WI38 (cell line): ENCODE results near the gene RNF138.
"Not testable (repeated sequence)": the region's sequence is repeated elsewhere in the genome, so short reads cannot be mapped to it uniquely, and the experiment has no call there.

ENCODE experiments used
- H3K4me3 ChIP-seq: 2 replicates; pipeline ENCODE4 v1.5.1; 2011; ENCODE audit warnings: low read depth, mild to moderate bottlenecking, control low read depth, low read length
- TF ChIP-seq, protein P1 (sequence below): IDR thresholded peaks from 2 replicates; pipeline ENCODE4 v1.5.1; 2012; ENCODE audit warnings: low read depth, mild to moderate bottlenecking, control low read depth, low read length

The RNF138 gene

DNA sequence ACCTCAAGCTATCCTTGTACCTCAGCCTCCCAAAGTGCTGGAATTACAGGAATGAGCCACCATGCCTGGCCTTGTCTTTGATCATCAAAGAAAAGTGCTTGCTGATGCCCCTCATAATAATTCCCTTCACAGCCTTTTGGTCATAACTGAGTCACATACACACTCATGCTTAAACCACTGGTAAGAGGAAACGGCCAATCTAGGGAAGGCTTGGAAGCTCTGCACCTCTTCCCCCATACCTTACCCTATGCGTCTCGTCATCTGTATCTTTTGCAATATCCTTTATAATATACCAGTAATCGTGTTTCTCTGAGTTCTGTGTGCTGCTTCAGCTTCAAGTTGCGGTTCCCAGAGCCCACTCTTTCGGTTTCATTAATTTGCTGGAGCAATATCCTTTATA lies 4.8 kb upstream of the RNF138 start:
- H3K4me3 ChIP-seq, result no peak overlapping the region
- TF ChIP-seq, protein P1, sequence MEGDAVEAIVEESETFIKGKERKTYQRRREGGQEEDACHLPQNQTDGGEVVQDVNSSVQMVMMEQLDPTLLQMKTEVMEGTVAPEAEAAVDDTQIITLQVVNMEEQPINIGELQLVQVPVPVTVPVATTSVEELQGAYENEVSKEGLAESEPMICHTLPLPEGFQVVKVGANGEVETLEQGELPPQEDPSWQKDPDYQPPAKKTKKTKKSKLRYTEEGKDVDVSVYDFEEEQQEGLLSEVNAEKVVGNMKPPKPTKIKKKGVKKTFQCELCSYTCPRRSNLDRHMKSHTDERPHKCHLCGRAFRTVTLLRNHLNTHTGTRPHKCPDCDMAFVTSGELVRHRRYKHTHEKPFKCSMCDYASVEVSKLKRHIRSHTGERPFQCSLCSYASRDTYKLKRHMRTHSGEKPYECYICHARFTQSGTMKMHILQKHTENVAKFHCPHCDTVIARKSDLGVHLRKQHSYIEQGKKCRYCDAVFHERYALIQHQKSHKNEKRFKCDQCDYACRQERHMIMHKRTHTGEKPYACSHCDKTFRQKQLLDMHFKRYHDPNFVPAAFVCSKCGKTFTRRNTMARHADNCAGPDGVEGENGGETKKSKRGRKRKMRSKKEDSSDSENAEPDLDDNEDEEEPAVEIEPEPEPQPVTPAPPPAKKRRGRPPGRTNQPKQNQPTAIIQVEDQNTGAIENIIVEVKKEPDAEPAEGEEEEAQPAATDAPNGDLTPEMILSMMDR, result no peak

- H3K4me3 ChIP-seq, result not testable (repeated sequence)
Observed at GRCh38 chr18:32090831-32091230, 843 bp upstream of the RNF138 start.

DNA sequence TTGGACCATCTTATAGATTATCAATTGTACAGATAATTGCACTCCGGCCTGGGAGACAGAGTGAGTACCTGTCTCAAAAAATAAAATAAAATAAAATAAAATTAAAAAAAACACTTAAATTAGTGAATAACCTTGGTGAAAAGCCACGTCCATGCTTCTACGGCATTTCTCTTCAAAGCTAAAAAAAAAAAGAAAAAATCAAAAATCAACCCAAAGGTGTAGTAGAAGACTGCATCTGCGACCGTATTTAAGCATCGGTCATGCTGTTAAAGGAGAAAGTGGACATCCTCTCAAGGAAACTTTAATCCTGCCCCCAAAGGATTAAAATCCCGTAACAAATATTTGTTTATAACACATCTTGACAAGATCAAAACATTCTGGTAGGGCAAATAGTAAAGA lies 350 bp upstream of the RNF138 start:
- H3K4me3 ChIP-seq, result peak overlapping the region; percentile 84
- TF ChIP-seq, protein P1, result no peak

- TF ChIP-seq, protein P1, result no peak
- H3K4me3 ChIP-seq, result peak overlapping the region; percentile 84
Observed at GRCh38 chr18:32092422-32093101, 888 bp downstream of the RNF138 start.

DNA sequence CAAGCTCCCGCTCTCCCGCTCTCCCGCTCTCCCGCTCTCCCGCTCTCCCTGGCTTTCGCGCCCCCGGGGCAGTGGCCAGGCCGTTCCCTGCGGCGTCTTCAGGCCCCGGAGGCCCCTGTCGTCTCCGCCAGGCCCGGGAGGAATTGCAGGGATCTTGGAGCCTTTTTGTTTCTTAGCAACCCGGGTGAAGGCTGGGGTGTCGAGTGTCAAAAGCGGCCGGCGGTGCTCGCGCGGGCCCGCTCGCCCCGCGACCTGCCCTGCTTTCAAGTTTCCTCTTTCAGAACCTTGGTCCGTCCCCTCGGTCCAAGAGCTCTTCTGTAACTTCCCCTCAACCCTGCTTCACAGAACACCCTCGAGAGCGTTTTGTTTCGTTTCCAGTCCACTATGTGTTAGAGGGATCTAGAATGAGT lies 1.4 kb downstream of the RNF138 start:
- peak overlapping the region; percentile 84 for H3K4me3 ChIP-seq
- TF ChIP-seq, protein P1, result no peak

- TF ChIP-seq, protein P1, result no peak
- H3K4me3 ChIP-seq, result peak overlapping the region; percentile 84
Observed at GRCh38 chr18:32093523-32093922, 1.8 kb downstream of the RNF138 start.

- TF ChIP-seq, protein P1, result no peak
- no peak overlapping the region for H3K4me3 ChIP-seq
Observed at GRCh38 chr18:32095192-32095899, 3.7 kb downstream of the RNF138 start.
